ENCODE measurements around the gene PPL.
A peak's percentile ranks its signal among the peaks of the same experiment; 100 is the strongest.

Gene PPL

GRCh38 chr16:4847774-4848587 is 89.0 kb downstream of the PPL start:
- peak overlapping the region; percentile 34 for H3K18ac ChIP-seq (ENCODE audit: low read length)
- peak; percentile 57 for DNase-seq
- H3K23ac ChIP-seq (ENCODE audit: low read length): peak overlapping the region; percentile 74

GRCh38 chr16:4846901-4847773 is 89.8 kb downstream of the PPL start, which contains the start of the genes GLYR1 and UBN1:
Gene GLYR1 (minus strand): TSS chr16:4847288. CDS start chr16:4847265, 23 bp downstream.
Gene UBN1 (plus strand): TSS chr16:4847481. CDS start chr16:4852918, 5,437 bp downstream.
- H3K79me2 ChIP-seq (ENCODE audit: control insufficient read depth, insufficient read depth, low read length): peaks cover 50% of the 10 kb centered on the region
- H3K56ac ChIP-seq (ENCODE audit: low read length): peak within 1 kb of the TSS; percentile 94
- H3K27me3 ChIP-seq (ENCODE audit: insufficient read depth, low read length, poor library complexity): no peaks in the 10 kb centered on the region
- no peak within 1 kb of the TSS for H4K5ac ChIP-seq (ENCODE audit: low read length)
- peaks cover 14% of the 10 kb centered on the region for H3K79me1 ChIP-seq (ENCODE audit: low read length)
- WGBS (ENCODE audit: extremely low coverage, insufficient coverage, low lambda C conversion rate): no CpG with 5 or more reads among the region's 126 CpGs
- H3K9ac ChIP-seq (ENCODE audit: low read length): peak within 1 kb of the TSS; percentile 92
- peak within 1 kb of the TSS; percentile 86 for H3K27ac ChIP-seq (ENCODE audit: low read depth, low read length)
- peak within 1 kb of the TSS; percentile 63 for H3K4ac ChIP-seq (ENCODE audit: low read depth, low read length)
- no peak within 1 kb of the TSS for H4K8ac ChIP-seq (ENCODE audit: low read depth, low read length)
- H2BK120ac ChIP-seq (ENCODE audit: low read depth, low read length): no peak within 1 kb of the TSS
- H2AK5ac ChIP-seq (ENCODE audit: low read length): no peak within 1 kb of the TSS
- H3K36me3 ChIP-seq (ENCODE audit: control insufficient read depth, insufficient read depth, low read length): no peaks in the 10 kb centered on the region
- peak within 1 kb of the TSS; percentile 86 for H3K4me2 ChIP-seq (ENCODE audit: low read length)
- no peak within 1 kb of the TSS for H2BK15ac ChIP-seq (replicated peaks; ENCODE audit: low read depth)
- H2BK5ac ChIP-seq (ENCODE audit: low read length): no peak within 1 kb of the TSS
- H3K18ac ChIP-seq (ENCODE audit: low read length): peak within 1 kb of the TSS; percentile 35
- peaks cover 2% of the 10 kb centered on the region for H3K4me1 ChIP-seq (ENCODE audit: control insufficient read depth, low read depth, low read length)
- DNase-seq: peak; percentile 99
- H3K4me3 ChIP-seq (ENCODE audit: low read length): peak within 1 kb of the TSS; percentile 92
- peak within 1 kb of the TSS; percentile 74 for H3K23ac ChIP-seq (ENCODE audit: low read length)

More at GRCh38 chr16:4847774-4848587, 89.0 kb downstream of the PPL start:
- peak overlapping the region; percentile 87 for H3K56ac ChIP-seq (ENCODE audit: low read length)
- H3K79me2 ChIP-seq (ENCODE audit: control insufficient read depth, insufficient read depth, low read length): peaks cover 52% of the 10 kb centered on the region
- peak overlapping the region; percentile 36 for H3K4me2 ChIP-seq (ENCODE audit: low read length)
- no peak overlapping the region for H4K5ac ChIP-seq (ENCODE audit: low read length)
- no peak overlapping the region for H2BK5ac ChIP-seq (ENCODE audit: low read length)
- H2BK120ac ChIP-seq (ENCODE audit: low read depth, low read length): no peak overlapping the region
- H3K79me1 ChIP-seq (ENCODE audit: low read length): peaks cover 16% of the 10 kb centered on the region
- H3K27ac ChIP-seq (ENCODE audit: low read depth, low read length): peak overlapping the region; percentile 86
- no peak overlapping the region for H4K8ac ChIP-seq (ENCODE audit: low read depth, low read length)
- H3K4me1 ChIP-seq (ENCODE audit: control insufficient read depth, low read depth, low read length): peaks cover 2% of the 10 kb centered on the region
- H3K36me3 ChIP-seq (ENCODE audit: control insufficient read depth, insufficient read depth, low read length): no peaks in the 10 kb centered on the region
- no peaks in the 10 kb centered on the region for H3K27me3 ChIP-seq (ENCODE audit: insufficient read depth, low read length, poor library complexity)
- H3K9ac ChIP-seq (ENCODE audit: low read length): peak overlapping the region; percentile 87
- H3K4ac ChIP-seq (ENCODE audit: low read depth, low read length): no peak overlapping the region
- no CpG with 5 or more reads among the region's 83 CpGs for WGBS (ENCODE audit: extremely low coverage, insufficient coverage, low lambda C conversion rate)
- H3K4me3 ChIP-seq (ENCODE audit: low read length): peak overlapping the region; percentile 88
- H2AK5ac ChIP-seq (ENCODE audit: low read length): no peak overlapping the region
- H2BK15ac ChIP-seq (replicated peaks; ENCODE audit: low read depth): no peak overlapping the region

- Histone ChIP-seq H2AK5ac (ENCODE audit: low read length) (no peak overlapping the region), H4K5ac (ENCODE audit: low read length) (no peak overlapping the region), H3K79me1 (ENCODE audit: low read length) (peaks cover 14% of the 10 kb centered on the region), H3K18ac (ENCODE audit: low read length) (peak overlapping the region; percentile 35), H3K27ac (ENCODE audit: low read depth, low read length) (peak overlapping the region; percentile 41), H3K23ac (ENCODE audit: low read length) (no peak overlapping the region), H2BK15ac (replicated peaks; ENCODE audit: low read depth) (no peak overlapping the region), H3K9ac (ENCODE audit: low read length) (peak overlapping the region; percentile 92), H4K8ac (ENCODE audit: low read depth, low read length) (no peak overlapping the region), H3K4ac (ENCODE audit: low read depth, low read length) (peak overlapping the region; percentile 63), H3K4me3 (ENCODE audit: low read length) (peak overlapping the region; percentile 92), H3K79me2 (ENCODE audit: control insufficient read depth, insufficient read depth, low read length) (peaks cover 48% of the 10 kb centered on the region), H3K36me3 (ENCODE audit: control insufficient read depth, insufficient read depth, low read length) (peaks cover 2% of the 10 kb centered on the region), H3K27me3 (ENCODE audit: insufficient read depth, low read length, poor library complexity) (no peaks in the 10 kb centered on the region), H3K56ac (ENCODE audit: low read length) (peak overlapping the region; percentile 94), H3K4me2 (ENCODE audit: low read length) (peak overlapping the region; percentile 86), H2BK5ac (ENCODE audit: low read length) (no peak overlapping the region), H3K4me1 (ENCODE audit: control insufficient read depth, low read depth, low read length) (peaks cover 2% of the 10 kb centered on the region), H2BK120ac (ENCODE audit: low read depth, low read length) (no peak overlapping the region)
- peak; percentile 78 for DNase-seq
- WGBS (ENCODE audit: extremely low coverage, insufficient coverage, low lambda C conversion rate): no CpG with 5 or more reads among the region's 27 CpGs
These were observed 90.4 kb downstream of the PPL start for GRCh38 chr16:4846503-4846900.

- no peak overlapping the region for H2BK120ac ChIP-seq (ENCODE audit: low read depth, low read length)
- H3K27ac ChIP-seq (ENCODE audit: low read depth, low read length): no peak overlapping the region
- no CpG with 5 or more reads among the region's 5 CpGs for WGBS (ENCODE audit: extremely low coverage, insufficient coverage, low lambda C conversion rate)
- H3K18ac ChIP-seq (ENCODE audit: low read length): no peak overlapping the region
- H2BK5ac ChIP-seq (ENCODE audit: low read length): no peak overlapping the region
- no peak overlapping the region for H3K9ac ChIP-seq (ENCODE audit: low read length)
- no peak overlapping the region for H2BK15ac ChIP-seq (replicated peaks; ENCODE audit: low read depth)
- no peak overlapping the region for H3K23ac ChIP-seq (ENCODE audit: low read length)
- peaks cover 3% of the 10 kb centered on the region for H3K36me3 ChIP-seq (ENCODE audit: control insufficient read depth, insufficient read depth, low read length)
- no peak overlapping the region for H3K4ac ChIP-seq (ENCODE audit: low read depth, low read length)
- no peaks in the 10 kb centered on the region for H3K27me3 ChIP-seq (ENCODE audit: insufficient read depth, low read length, poor library complexity)
- no peak overlapping the region for H4K5ac ChIP-seq (ENCODE audit: low read length)
- no peak for DNase-seq
- peaks cover 12% of the 10 kb centered on the region for H3K79me2 ChIP-seq (ENCODE audit: control insufficient read depth, insufficient read depth, low read length)
- H2AK5ac ChIP-seq (ENCODE audit: low read length): no peak overlapping the region
- no peak overlapping the region for H4K8ac ChIP-seq (ENCODE audit: low read depth, low read length)
- H3K4me1 ChIP-seq (ENCODE audit: control insufficient read depth, low read depth, low read length): peaks cover under 1% of the 10 kb centered on the region
- H3K56ac ChIP-seq (ENCODE audit: low read length): no peak overlapping the region
- no peak overlapping the region for H3K4me2 ChIP-seq (ENCODE audit: low read length)
- no peak overlapping the region for H3K4me3 ChIP-seq (ENCODE audit: low read length)
- H3K79me1 ChIP-seq (ENCODE audit: low read length): peaks cover 5% of the 10 kb centered on the region
These were observed 96.0 kb downstream of the PPL start for GRCh38 chr16:4840984-4841383.

- peaks cover 4% of the 10 kb centered on the region for H3K79me1 ChIP-seq (ENCODE audit: low read length)
- WGBS (ENCODE audit: extremely low coverage, insufficient coverage, low lambda C conversion rate): no CpG with 5 or more reads among the region's 5 CpGs
- H3K36me3 ChIP-seq (ENCODE audit: control insufficient read depth, insufficient read depth, low read length): peaks cover 3% of the 10 kb centered on the region
- H2BK120ac ChIP-seq (ENCODE audit: low read depth, low read length): no peak overlapping the region
- H2BK5ac ChIP-seq (ENCODE audit: low read length): no peak overlapping the region
- no peak overlapping the region for H3K9ac ChIP-seq (ENCODE audit: low read length)
- H3K18ac ChIP-seq (ENCODE audit: low read length): no peak overlapping the region
- H3K4ac ChIP-seq (ENCODE audit: low read depth, low read length): no peak overlapping the region
- H2BK15ac ChIP-seq (replicated peaks; ENCODE audit: low read depth): no peak overlapping the region
- H3K23ac ChIP-seq (ENCODE audit: low read length): no peak overlapping the region
- no peak overlapping the region for H4K5ac ChIP-seq (ENCODE audit: low read length)
- H2AK5ac ChIP-seq (ENCODE audit: low read length): no peak overlapping the region
- no peak overlapping the region for H3K56ac ChIP-seq (ENCODE audit: low read length)
- no peaks in the 10 kb centered on the region for H3K27me3 ChIP-seq (ENCODE audit: insufficient read depth, low read length, poor library complexity)
- H3K4me1 ChIP-seq (ENCODE audit: control insufficient read depth, low read depth, low read length): no peaks in the 10 kb centered on the region
- no peak overlapping the region for H4K8ac ChIP-seq (ENCODE audit: low read depth, low read length)
- peaks cover 5% of the 10 kb centered on the region for H3K79me2 ChIP-seq (ENCODE audit: control insufficient read depth, insufficient read depth, low read length)
- no peak overlapping the region for H3K27ac ChIP-seq (ENCODE audit: low read depth, low read length)
- no peak overlapping the region for H3K4me3 ChIP-seq (ENCODE audit: low read length)
- H3K4me2 ChIP-seq (ENCODE audit: low read length): no peak overlapping the region
- DNase-seq: no peak
These were observed 97.0 kb downstream of the PPL start for GRCh38 chr16:4839942-4840341.
